ENCODE data around the gene SPINK5. TPM values are rescaled to one million over a fixed set of nuclear protein-coding genes. Genes with fewer than 3 reads are reported as not detected.

SPINK5 gene
- total RNA-seq (1 to 10 TPM; 4.3 to 6.6 TPM), polyA plus RNA-seq (ENCODE audit: insufficient read length in 6 of 6) (1 to 10 TPM in 3 of 6 donors, under 1 TPM in 3; 0.56 to 1.5 (median 0.95) TPM)
- long read RNA-seq, donor 1 = 0 reads
- long read RNA-seq, donor 2 = 0 reads
- long read RNA-seq, donor 3 = 0 reads
- long read RNA-seq, donor 4, partial matches to known transcripts = 5 of 7 reads
- long read RNA-seq, donor 4, other reads (novel, unspliced or antisense) = 2 of 7 reads
- long read RNA-seq, donor 5, partial matches to known transcripts = 0 of 1 reads
- long read RNA-seq, donor 5, other reads (novel, unspliced or antisense) = 0 of 1 reads
- long read RNA-seq, donor 6 = 0 reads
- long read RNA-seq, donor 7 = 0 reads
- long read RNA-seq, donor 8 = 0 reads
- long read RNA-seq, donor 9 = 0 reads
- long read RNA-seq, donor 10, partial matches to known transcripts = 6 of 9 reads
- long read RNA-seq, donor 10, other reads (novel, unspliced or antisense) = 3 of 9 reads
- long read RNA-seq, donor 11 = 0 reads
- long read RNA-seq, donor 12 = 0 reads

GRCh38 chr5:148063861-148064260 lies at the start of gene SPINK5:
TSS of gene SPINK5 (plus strand) at chr5:148063980. CDS start at chr5:148064045, 65 bp downstream.
- H3K27me3 ChIP-seq = no peaks in the 10 kb centered on the region
- H3K4me1 ChIP-seq = no peaks in the 10 kb centered on the region
- H3K4me3 ChIP-seq = no peak within 1 kb of the TSS
- TF ChIP-seq CTCF (IDR thresholded peaks at IDR 0.05) = no peak
- ATAC-seq (no peak), DNase-seq (no peak)
- no peak within 1 kb of the TSS for H3K27ac ChIP-seq
- H3K9me3 ChIP-seq = no peaks in the 10 kb centered on the region
- intact Hi-C loops (cut with DNase I) = no loop called here
- no peaks in the 10 kb centered on the region for H3K36me3 ChIP-seq

GRCh38 chr5:148014276-148014675 lies 49.5 kb upstream of the SPINK5 start:
- no peak for TF ChIP-seq CTCF (IDR thresholded peaks at IDR 0.05)
- no peak overlapping the region for H3K4me3 ChIP-seq
- DNase-seq (no peak), ATAC-seq (no peak)
- intact Hi-C loops (cut with DNase I) = no loop called here
- no peaks in the 10 kb centered on the region for H3K27me3 ChIP-seq
- H3K27ac ChIP-seq = no peak overlapping the region
- H3K4me1 ChIP-seq = no peaks in the 10 kb centered on the region
- H3K36me3 ChIP-seq = no peaks in the 10 kb centered on the region
- no peaks in the 10 kb centered on the region for H3K9me3 ChIP-seq

GRCh38 chr5:148020257-148020988 lies 43.4 kb upstream of the SPINK5 start:
- H3K4me3 ChIP-seq = no peak overlapping the region
- no peaks in the 10 kb centered on the region for H3K27me3 ChIP-seq
- H3K36me3 ChIP-seq = no peaks in the 10 kb centered on the region
- DNase-seq = no peak
- H3K9me3 ChIP-seq = no peaks in the 10 kb centered on the region
- ATAC-seq = no peak
- no peaks in the 10 kb centered on the region for H3K4me1 ChIP-seq
- no peak for TF ChIP-seq CTCF (IDR thresholded peaks at IDR 0.05)
- intact Hi-C loops (cut with DNase I) = no loop called here
- no peak overlapping the region for H3K27ac ChIP-seq

- H3K27ac ChIP-seq = no peak overlapping the region
- no peaks in the 10 kb centered on the region for H3K36me3 ChIP-seq
- no peak for TF ChIP-seq CTCF (IDR thresholded peaks at IDR 0.05)
- no peaks in the 10 kb centered on the region for H3K4me1 ChIP-seq
- H3K4me3 ChIP-seq = no peak overlapping the region
- ATAC-seq = no peak
- no peaks in the 10 kb centered on the region for H3K9me3 ChIP-seq
- no peak for DNase-seq
- no peaks in the 10 kb centered on the region for H3K27me3 ChIP-seq
- intact Hi-C loops (cut with DNase I) = no loop called here
Measured at GRCh38 chr5:148027505-148027904, 36.3 kb upstream of the SPINK5 start.

- intact Hi-C loops (cut with DNase I) = no loop called here
- TF ChIP-seq CTCF (IDR thresholded peaks at IDR 0.05) = no peak
- Histone ChIP-seq H3K27me3 (no peaks in the 10 kb centered on the region), H3K27ac (no peak overlapping the region), H3K9me3 (no peaks in the 10 kb centered on the region), H3K4me3 (no peak overlapping the region), H3K36me3 (no peaks in the 10 kb centered on the region), H3K4me1 (no peaks in the 10 kb centered on the region)
- ATAC-seq = no peak
- no peak for DNase-seq
Measured at GRCh38 chr5:148029131-148029530, 34.6 kb upstream of the SPINK5 start.

All from left lung (tissue), 14 donors.